ENCODE measurements around the gene CCDC142. TPM values are rescaled to one million over a fixed set of nuclear protein-coding genes. Genes with fewer than 3 reads are reported as not detected.

CCDC142 gene
- total and polyA plus RNA-seq, 10 of the 15 experiments (the other 5 are each of a cell fraction or from before 2014, with no cell fraction given), result 0.93 to 16.9 (median 9.0) TPM

DNA sequence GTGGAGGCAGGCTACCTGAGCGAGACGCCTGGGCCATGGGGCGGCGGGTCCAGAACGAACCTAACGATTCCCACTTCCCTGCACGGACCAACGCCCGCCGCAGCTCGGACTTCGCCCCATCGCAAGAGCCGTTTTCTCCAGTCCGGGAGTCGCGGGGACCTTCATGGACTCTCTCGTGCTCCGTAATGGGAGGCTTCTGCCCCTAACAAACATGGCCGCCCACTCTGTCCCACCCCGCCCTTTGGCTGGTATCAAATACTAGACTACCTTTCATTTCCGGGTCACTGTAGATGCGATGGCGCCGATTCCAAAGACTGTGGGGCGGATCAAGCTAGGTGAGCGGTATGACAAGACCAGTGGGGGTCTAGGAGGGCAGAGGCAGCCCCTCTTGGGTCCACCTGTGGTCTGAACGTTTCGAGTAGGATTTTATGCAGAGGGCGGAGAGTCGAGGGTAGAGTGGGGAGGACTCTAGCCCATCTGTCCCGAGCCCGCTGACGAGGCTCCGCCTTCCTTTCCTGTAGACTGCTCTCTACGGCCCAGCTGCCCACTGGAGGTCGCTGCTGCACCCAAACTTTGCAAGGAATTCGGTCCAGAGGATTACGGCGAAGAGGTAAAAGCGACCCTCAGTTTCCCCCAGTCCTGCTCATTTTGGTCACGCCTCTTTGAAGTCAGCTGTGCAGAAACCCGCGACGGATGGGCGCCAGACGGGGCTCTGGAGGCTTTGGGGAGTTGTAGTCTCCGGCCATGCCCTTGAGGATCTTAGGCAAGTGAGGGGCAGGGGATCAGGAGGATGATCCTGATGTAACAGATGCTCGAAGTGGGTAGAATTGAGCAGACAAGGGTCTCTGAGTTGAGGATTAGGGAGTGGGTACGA lies at the start of gene CCDC142, which contains the start of gene TTC31 (continued):
- TF ChIP-seq JUND (IDR thresholded peaks at IDR 0.05; ENCODE audit: low read depth, low read length) (no peak), FOXM1 (IDR thresholded peaks at IDR 0.05; ENCODE audit: low read depth, low read length) (no peak), GABPA (IDR thresholded peaks at IDR 0.05; ENCODE audit: low read depth) (peak; percentile 95), MXI1 (IDR thresholded peaks at IDR 0.05; ENCODE audit: low read depth, low read length) (peak; percentile 6; the same call in 1 of the 2 replicates), NR2C2 (IDR thresholded peaks at IDR 0.05; ENCODE audit: borderline replicate concordance, control insufficient read depth, insufficient read length, low read depth) (peak; percentile 80), SPI1 (IDR thresholded peaks at IDR 0.05; ENCODE audit: borderline replicate concordance, insufficient read depth, low read depth, low read length) (0 out of 2 replicates have a peak, but pooled peaks have one; percentile 0), TCF3 (IDR thresholded peaks at IDR 0.05; ENCODE audit: borderline replicate concordance, insufficient read depth, low read depth, low read length) (0 out of 2 replicates have a peak, but pooled peaks have one; percentile 27)
- TF ChIP-seq, protein P1, sequence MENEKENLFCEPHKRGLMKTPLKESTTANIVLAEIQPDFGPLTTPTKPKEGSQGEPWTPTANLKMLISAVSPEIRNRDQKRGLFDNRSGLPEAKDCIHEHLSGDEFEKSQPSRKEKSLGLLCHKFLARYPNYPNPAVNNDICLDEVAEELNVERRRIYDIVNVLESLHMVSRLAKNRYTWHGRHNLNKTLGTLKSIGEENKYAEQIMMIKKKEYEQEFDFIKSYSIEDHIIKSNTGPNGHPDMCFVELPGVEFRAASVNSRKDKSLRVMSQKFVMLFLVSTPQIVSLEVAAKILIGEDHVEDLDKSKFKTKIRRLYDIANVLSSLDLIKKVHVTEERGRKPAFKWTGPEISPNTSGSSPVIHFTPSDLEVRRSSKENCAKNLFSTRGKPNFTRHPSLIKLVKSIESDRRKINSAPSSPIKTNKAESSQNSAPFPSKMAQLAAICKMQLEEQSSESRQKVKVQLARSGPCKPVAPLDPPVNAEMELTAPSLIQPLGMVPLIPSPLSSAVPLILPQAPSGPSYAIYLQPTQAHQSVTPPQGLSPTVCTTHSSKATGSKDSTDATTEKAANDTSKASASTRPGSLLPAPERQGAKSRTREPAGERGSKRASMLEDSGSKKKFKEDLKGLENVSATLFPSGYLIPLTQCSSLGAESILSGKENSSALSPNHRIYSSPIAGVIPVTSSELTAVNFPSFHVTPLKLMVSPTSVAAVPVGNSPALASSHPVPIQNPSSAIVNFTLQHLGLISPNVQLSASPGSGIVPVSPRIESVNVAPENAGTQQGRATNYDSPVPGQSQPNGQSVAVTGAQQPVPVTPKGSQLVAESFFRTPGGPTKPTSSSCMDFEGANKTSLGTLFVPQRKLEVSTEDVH (IDR thresholded peaks at IDR 0.05; ENCODE audit: low read depth, partially characterized antibody), result peak; percentile 54
- TF ChIP-seq, protein P2, sequence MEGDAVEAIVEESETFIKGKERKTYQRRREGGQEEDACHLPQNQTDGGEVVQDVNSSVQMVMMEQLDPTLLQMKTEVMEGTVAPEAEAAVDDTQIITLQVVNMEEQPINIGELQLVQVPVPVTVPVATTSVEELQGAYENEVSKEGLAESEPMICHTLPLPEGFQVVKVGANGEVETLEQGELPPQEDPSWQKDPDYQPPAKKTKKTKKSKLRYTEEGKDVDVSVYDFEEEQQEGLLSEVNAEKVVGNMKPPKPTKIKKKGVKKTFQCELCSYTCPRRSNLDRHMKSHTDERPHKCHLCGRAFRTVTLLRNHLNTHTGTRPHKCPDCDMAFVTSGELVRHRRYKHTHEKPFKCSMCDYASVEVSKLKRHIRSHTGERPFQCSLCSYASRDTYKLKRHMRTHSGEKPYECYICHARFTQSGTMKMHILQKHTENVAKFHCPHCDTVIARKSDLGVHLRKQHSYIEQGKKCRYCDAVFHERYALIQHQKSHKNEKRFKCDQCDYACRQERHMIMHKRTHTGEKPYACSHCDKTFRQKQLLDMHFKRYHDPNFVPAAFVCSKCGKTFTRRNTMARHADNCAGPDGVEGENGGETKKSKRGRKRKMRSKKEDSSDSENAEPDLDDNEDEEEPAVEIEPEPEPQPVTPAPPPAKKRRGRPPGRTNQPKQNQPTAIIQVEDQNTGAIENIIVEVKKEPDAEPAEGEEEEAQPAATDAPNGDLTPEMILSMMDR (IDR thresholded peaks at IDR 0.05 in 2 of 3, conservative IDR thresholded peaks at IDR 0.05 in 1 of 3; ENCODE audit: control insufficient read depth in 2 of 3, extremely low read depth in 1 of 3, insufficient read depth in 1 of 3, low read depth in 3 of 3, low read length in 3 of 3), result peak; percentile 93 to 97 (median 97)
- TF ChIP-seq, protein P3, sequence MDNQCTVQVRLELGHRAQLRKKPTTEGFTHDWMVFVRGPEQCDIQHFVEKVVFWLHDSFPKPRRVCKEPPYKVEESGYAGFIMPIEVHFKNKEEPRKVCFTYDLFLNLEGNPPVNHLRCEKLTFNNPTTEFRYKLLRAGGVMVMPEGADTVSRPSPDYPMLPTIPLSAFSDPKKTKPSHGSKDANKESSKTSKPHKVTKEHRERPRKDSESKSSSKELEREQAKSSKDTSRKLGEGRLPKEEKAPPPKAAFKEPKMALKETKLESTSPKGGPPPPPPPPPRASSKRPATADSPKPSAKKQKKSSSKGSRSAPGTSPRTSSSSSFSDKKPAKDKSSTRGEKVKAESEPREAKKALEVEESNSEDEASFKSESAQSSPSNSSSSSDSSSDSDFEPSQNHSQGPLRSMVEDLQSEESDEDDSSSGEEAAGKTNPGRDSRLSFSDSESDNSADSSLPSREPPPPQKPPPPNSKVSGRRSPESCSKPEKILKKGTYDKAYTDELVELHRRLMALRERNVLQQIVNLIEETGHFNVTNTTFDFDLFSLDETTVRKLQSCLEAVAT (IDR thresholded peaks at IDR 0.05), result no peak; the same call in 1 of the 2 replicates
- TF ChIP-seq, protein P4, sequence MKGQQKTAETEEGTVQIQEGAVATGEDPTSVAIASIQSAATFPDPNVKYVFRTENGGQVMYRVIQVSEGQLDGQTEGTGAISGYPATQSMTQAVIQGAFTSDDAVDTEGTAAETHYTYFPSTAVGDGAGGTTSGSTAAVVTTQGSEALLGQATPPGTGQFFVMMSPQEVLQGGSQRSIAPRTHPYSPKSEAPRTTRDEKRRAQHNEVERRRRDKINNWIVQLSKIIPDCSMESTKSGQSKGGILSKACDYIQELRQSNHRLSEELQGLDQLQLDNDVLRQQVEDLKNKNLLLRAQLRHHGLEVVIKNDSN (IDR thresholded peaks at IDR 0.05; ENCODE audit: borderline replicate concordance, extremely low read length, insufficient read depth, low read depth, low read length), result no peak
- TF ChIP-seq, protein P5, sequence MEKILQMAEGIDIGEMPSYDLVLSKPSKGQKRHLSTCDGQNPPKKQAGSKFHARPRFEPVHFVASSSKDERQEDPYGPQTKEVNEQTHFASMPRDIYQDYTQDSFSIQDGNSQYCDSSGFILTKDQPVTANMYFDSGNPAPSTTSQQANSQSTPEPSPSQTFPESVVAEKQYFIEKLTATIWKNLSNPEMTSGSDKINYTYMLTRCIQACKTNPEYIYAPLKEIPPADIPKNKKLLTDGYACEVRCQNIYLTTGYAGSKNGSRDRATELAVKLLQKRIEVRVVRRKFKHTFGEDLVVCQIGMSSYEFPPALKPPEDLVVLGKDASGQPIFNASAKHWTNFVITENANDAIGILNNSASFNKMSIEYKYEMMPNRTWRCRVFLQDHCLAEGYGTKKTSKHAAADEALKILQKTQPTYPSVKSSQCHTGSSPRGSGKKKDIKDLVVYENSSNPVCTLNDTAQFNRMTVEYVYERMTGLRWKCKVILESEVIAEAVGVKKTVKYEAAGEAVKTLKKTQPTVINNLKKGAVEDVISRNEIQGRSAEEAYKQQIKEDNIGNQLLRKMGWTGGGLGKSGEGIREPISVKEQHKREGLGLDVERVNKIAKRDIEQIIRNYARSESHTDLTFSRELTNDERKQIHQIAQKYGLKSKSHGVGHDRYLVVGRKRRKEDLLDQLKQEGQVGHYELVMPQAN (conservative IDR thresholded peaks at IDR 0.05), result peak; percentile 93
- TF ChIP-seq, protein P6, sequence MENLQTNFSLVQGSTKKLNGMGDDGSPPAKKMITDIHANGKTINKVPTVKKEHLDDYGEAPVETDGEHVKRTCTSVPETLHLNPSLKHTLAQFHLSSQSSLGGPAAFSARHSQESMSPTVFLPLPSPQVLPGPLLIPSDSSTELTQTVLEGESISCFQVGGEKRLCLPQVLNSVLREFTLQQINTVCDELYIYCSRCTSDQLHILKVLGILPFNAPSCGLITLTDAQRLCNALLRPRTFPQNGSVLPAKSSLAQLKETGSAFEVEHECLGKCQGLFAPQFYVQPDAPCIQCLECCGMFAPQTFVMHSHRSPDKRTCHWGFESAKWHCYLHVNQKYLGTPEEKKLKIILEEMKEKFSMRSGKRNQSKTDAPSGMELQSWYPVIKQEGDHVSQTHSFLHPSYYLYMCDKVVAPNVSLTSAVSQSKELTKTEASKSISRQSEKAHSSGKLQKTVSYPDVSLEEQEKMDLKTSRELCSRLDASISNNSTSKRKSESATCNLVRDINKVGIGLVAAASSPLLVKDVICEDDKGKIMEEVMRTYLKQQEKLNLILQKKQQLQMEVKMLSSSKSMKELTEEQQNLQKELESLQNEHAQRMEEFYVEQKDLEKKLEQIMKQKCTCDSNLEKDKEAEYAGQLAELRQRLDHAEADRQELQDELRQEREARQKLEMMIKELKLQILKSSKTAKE (IDR thresholded peaks at IDR 0.05; ENCODE audit: low read depth, poor library complexity, severe bottlenecking), result peak; percentile 87

Data from GM12878 (cell line).